ENCODE data around the gene GCAT. TPM values are rescaled to one million over a fixed set of nuclear protein-coding genes. Genes with fewer than 3 reads are reported as not detected.

GCAT gene
- total RNA-seq, 1 donor from 2014 or later, result 14.3 TPM

GRCh38 chr22:37765498-37765897 is 42.2 kb upstream of the GCAT start:
- no peak for TF ChIP-seq EZH2 (IDR thresholded peaks at IDR 0.05; ENCODE audit: insufficient read depth, low read length)
- FAIRE-seq (no peak), DNase-seq (ENCODE audit: low read depth) (no peak)
- no peak overlapping the region for H3K4me3 Mint-ChIP-seq (ENCODE audit: unreplicated experiment)
- H3K9ac ChIP-seq (ENCODE audit: low read length), result no peak overlapping the region
- peaks cover 11% of the 10 kb centered on the region for H3K36me3 Mint-ChIP-seq (ENCODE audit: low read depth, unreplicated experiment)
- no peak overlapping the region for H3K27ac ChIP-seq (ENCODE audit: low read depth, low read length)
- H3K4me2 ChIP-seq (ENCODE audit: low read length), result no peak overlapping the region
- H3K9me3 Mint-ChIP-seq (ENCODE audit: unreplicated experiment), result no peaks in the 10 kb centered on the region
- H3K27ac Mint-ChIP-seq (ENCODE audit: unreplicated experiment), result no peak overlapping the region
- no peaks in the 10 kb centered on the region for H3K4me1 Mint-ChIP-seq (ENCODE audit: low read depth, unreplicated experiment)
- no peak overlapping the region for H2AFZ ChIP-seq (ENCODE audit: low read depth, low read length)
- no peaks in the 10 kb centered on the region for H3K4me1 ChIP-seq (ENCODE audit: insufficient read depth, low read length)
- H3K36me3 ChIP-seq (ENCODE audit: insufficient read depth, low read length), result peaks cover 17% of the 10 kb centered on the region
- no peaks in the 10 kb centered on the region for H3K27me3 ChIP-seq (ENCODE audit: insufficient read depth, low read length)
- H3K79me2 ChIP-seq (ENCODE audit: insufficient read depth, low read length), result no peaks in the 10 kb centered on the region
- no peak overlapping the region for H3K4me3 ChIP-seq (ENCODE audit: insufficient read depth, low read depth, low read length)
- H3K9me3 ChIP-seq (ENCODE audit: insufficient read depth, low read depth, low read length), result no peaks in the 10 kb centered on the region
- peaks cover 39% of the 10 kb centered on the region for H4K20me1 ChIP-seq (ENCODE audit: insufficient read depth, low read length)
- no peaks in the 10 kb centered on the region for H3K27me3 Mint-ChIP-seq (ENCODE audit: low read depth, unreplicated experiment)

DNA sequence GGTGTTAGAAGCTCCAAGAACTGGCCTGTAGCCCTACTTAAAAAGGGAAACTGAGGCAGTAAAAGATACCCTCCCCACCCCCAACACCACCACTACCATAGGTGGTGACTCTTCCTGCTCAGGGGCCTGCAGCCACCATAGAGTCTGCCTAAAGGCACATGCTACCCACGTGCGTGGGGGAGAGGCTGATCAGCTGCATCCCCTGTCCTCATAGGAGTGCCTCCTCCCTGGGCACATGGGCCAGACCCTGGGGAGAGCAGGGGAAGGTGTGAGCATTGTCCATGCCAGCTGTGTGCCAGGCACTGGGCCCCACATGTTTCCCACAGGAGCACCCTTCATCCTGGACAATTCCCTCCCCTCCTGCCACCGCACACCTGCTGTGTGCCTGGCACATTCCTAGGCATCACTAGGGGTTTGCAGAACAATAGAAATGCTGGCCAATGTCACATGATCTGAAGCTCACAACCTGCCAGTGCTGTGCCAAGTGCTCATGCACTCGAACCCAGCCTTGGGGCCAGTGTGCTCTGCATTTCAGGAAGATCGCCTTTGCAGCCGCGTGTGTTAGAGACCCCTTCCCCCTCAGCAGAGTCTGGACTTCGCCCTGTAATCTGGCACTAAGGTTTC is 41.7 kb upstream of the GCAT start:
- H3K4me1 ChIP-seq (ENCODE audit: insufficient read depth, low read length), result no peaks in the 10 kb centered on the region
- H3K4me3 Mint-ChIP-seq (ENCODE audit: unreplicated experiment), result no peak overlapping the region
- H3K79me2 ChIP-seq (ENCODE audit: insufficient read depth, low read length), result no peaks in the 10 kb centered on the region
- H2AFZ ChIP-seq (ENCODE audit: low read depth, low read length), result no peak overlapping the region
- H3K27me3 ChIP-seq (ENCODE audit: insufficient read depth, low read length), result no peaks in the 10 kb centered on the region
- no peak for DNase-seq (ENCODE audit: low read depth)
- no peak for FAIRE-seq
- no peak overlapping the region for H3K27ac ChIP-seq (ENCODE audit: low read depth, low read length)
- peaks cover 17% of the 10 kb centered on the region for H3K36me3 ChIP-seq (ENCODE audit: insufficient read depth, low read length)
- no peak overlapping the region for H3K27ac Mint-ChIP-seq (ENCODE audit: unreplicated experiment)
- H3K4me3 ChIP-seq (ENCODE audit: insufficient read depth, low read depth, low read length), result no peak overlapping the region
- TF ChIP-seq, protein P1, sequence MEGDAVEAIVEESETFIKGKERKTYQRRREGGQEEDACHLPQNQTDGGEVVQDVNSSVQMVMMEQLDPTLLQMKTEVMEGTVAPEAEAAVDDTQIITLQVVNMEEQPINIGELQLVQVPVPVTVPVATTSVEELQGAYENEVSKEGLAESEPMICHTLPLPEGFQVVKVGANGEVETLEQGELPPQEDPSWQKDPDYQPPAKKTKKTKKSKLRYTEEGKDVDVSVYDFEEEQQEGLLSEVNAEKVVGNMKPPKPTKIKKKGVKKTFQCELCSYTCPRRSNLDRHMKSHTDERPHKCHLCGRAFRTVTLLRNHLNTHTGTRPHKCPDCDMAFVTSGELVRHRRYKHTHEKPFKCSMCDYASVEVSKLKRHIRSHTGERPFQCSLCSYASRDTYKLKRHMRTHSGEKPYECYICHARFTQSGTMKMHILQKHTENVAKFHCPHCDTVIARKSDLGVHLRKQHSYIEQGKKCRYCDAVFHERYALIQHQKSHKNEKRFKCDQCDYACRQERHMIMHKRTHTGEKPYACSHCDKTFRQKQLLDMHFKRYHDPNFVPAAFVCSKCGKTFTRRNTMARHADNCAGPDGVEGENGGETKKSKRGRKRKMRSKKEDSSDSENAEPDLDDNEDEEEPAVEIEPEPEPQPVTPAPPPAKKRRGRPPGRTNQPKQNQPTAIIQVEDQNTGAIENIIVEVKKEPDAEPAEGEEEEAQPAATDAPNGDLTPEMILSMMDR (IDR thresholded peaks at IDR 0.05; ENCODE audit: insufficient read depth, low read depth, low read length), result no peak
- no peak for TF ChIP-seq EZH2 (IDR thresholded peaks at IDR 0.05; ENCODE audit: insufficient read depth, low read length)
- no peaks in the 10 kb centered on the region for H3K9me3 Mint-ChIP-seq (ENCODE audit: unreplicated experiment)
- no peak overlapping the region for H3K4me2 ChIP-seq (ENCODE audit: low read length)
- no peaks in the 10 kb centered on the region for H3K4me1 Mint-ChIP-seq (ENCODE audit: low read depth, unreplicated experiment)
- H3K36me3 Mint-ChIP-seq (ENCODE audit: low read depth, unreplicated experiment), result peaks cover 9% of the 10 kb centered on the region
- peaks cover 36% of the 10 kb centered on the region for H4K20me1 ChIP-seq (ENCODE audit: insufficient read depth, low read length)
- no peak overlapping the region for H3K9ac ChIP-seq (ENCODE audit: low read length)
- H3K27me3 Mint-ChIP-seq (ENCODE audit: low read depth, unreplicated experiment), result no peaks in the 10 kb centered on the region
- H3K9me3 ChIP-seq (ENCODE audit: insufficient read depth, low read depth, low read length), result no peaks in the 10 kb centered on the region

DNA sequence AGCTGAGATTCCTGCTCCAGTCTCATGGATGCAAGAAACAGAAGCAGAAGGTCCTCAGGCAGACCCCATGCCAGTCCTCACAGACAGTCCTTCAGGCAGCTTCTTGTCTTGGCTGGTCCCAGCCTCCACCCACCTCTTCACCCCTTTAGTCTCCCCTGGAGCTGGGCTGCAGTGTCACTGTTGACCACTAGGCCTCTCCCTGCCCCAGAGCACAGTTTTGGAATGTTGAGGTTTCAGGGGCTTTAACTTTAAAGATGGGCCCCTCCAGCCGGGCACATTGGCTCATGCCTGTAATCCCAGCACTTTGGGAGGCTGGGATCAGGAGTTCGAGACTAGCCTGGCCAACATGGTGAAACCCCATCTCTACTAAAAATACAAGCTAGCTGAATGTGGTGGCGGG is 39.5 kb upstream of the GCAT start:
- Histone ChIP-seq H2AFZ (ENCODE audit: low read depth, low read length) (no peak overlapping the region), H3K36me3 (ENCODE audit: insufficient read depth, low read length) (peaks cover 19% of the 10 kb centered on the region), H3K27ac (ENCODE audit: low read depth, low read length) (no peak overlapping the region), H3K27me3 (ENCODE audit: insufficient read depth, low read length) (no peaks in the 10 kb centered on the region), H4K20me1 (ENCODE audit: insufficient read depth, low read length) (peaks cover 24% of the 10 kb centered on the region), H3K4me1 (ENCODE audit: insufficient read depth, low read length) (no peaks in the 10 kb centered on the region), H3K4me2 (ENCODE audit: low read length) (no peak overlapping the region), H3K9ac (ENCODE audit: low read length) (no peak overlapping the region), H3K79me2 (ENCODE audit: insufficient read depth, low read length) (no peaks in the 10 kb centered on the region), H3K9me3 (ENCODE audit: insufficient read depth, low read depth, low read length) (no peaks in the 10 kb centered on the region), H3K4me3 (ENCODE audit: insufficient read depth, low read depth, low read length) (no peak overlapping the region)
- Mint-ChIP-seq H3K4me1 (ENCODE audit: low read depth, unreplicated experiment) (no peaks in the 10 kb centered on the region), H3K27me3 (ENCODE audit: low read depth, unreplicated experiment) (no peaks in the 10 kb centered on the region), H3K9me3 (ENCODE audit: unreplicated experiment) (no peaks in the 10 kb centered on the region), H3K36me3 (ENCODE audit: low read depth, unreplicated experiment) (peaks cover 11% of the 10 kb centered on the region), H3K27ac (ENCODE audit: unreplicated experiment) (no peak overlapping the region), H3K4me3 (ENCODE audit: unreplicated experiment) (no peak overlapping the region)
- TF ChIP-seq EZH2 (IDR thresholded peaks at IDR 0.05; ENCODE audit: insufficient read depth, low read length), result no peak
- TF ChIP-seq, protein P1 (IDR thresholded peaks at IDR 0.05; ENCODE audit: insufficient read depth, low read depth, low read length), result peak; percentile 22
- FAIRE-seq, result no peak
- no peak for DNase-seq (ENCODE audit: low read depth)
